Aorta (tissue), 5 donors: ENCODE results near the gene NOXA1. TPM values are rescaled to one million over a fixed set of nuclear protein-coding genes. Genes with fewer than 3 reads are reported as not detected.

Experiments
- ATAC-seq: fragments of 200-7000 bp; cut with Tn5 transposase; one replicate; pipeline ENCODE4 v1.9.1; 2022; ENCODE audit warnings: moderate library complexity; ENCODE audit not compliant: low FRiP score
- DNase-seq, 2 donors: peaks; one replicate each; pipeline ENCODE4 v3.0.0-alpha.2; 2020
- H3K27ac ChIP-seq, 2 donors: one replicate each; pipeline ENCODE4 v1.5.1; 2013; ENCODE audit warnings: low read length in 2 of 2, mild to moderate bottlenecking in 2 of 2, moderate library complexity in 2 of 2, control low read depth in 1 of 2, inconsistent platforms in 1 of 2, low read depth in 1 of 2
- H3K27me3 ChIP-seq, 2 donors: one replicate each; pipeline ENCODE4 v1.6.1; 2013; ENCODE audit warnings: control low read depth in 1 of 2, low read length in 1 of 2, mild to moderate bottlenecking in 1 of 2, moderate library complexity in 1 of 2; ENCODE audit not compliant: insufficient read depth in 2 of 2, control insufficient read depth in 1 of 2
- H3K36me3 ChIP-seq, 2 donors: one replicate each; pipeline ENCODE4 v1.6.1; 2013; ENCODE audit warnings: control low read depth in 1 of 2, low read length in 1 of 2, mild to moderate bottlenecking in 1 of 2; ENCODE audit not compliant: insufficient read depth in 2 of 2, control insufficient read depth in 1 of 2
- H3K4me1 ChIP-seq, 2 donors: one replicate each; pipeline ENCODE4 v1.6.1; 2013; ENCODE audit warnings: low read length in 2 of 2, control low read depth in 1 of 2, mild to moderate bottlenecking in 1 of 2, moderate library complexity in 1 of 2; ENCODE audit not compliant: insufficient read depth in 2 of 2, control insufficient read depth in 1 of 2
- H3K4me3 ChIP-seq, 2 donors: one replicate each; pipeline ENCODE4 v1.5.1; 2013; ENCODE audit warnings: low read length in 2 of 2, control low read depth in 1 of 2, mild to moderate bottlenecking in 1 of 2
- H3K9me3 ChIP-seq: one replicate; pipeline ENCODE4 v1.6.1; 2013; ENCODE audit warnings: mild to moderate bottlenecking, low read length; ENCODE audit not compliant: control insufficient read depth
- WGBS, 2 donors: extraction: QIAGEN DNeasy Blood & Tissue Kit; methylation state at CpG; one replicate each; pipeline ENCODE4 v1.1.7; 2013; 5-methylcytosine and 5-hydroxymethylcytosine counted together
- intact Hi-C, 2 donors: fragments of 100-400 bp; cut with DNase I; formaldehyde crosslinking; loops; one replicate each; pipeline versions ENCODE4 v1.14.2 to v1.15.0; 2022
- polyA plus RNA-seq, 2 donors: library from polyadenylated mRNA; stranded (reverse); fragments of 200-250 nt; gene quantifications; one replicate each; pipeline ENCODE4 v1.2.3, GENCODE V29; 2013
- total RNA-seq, 2 donors: library from RNA; stranded (reverse); fragmentation: NEBNext Ultra II Directional; extraction: Animal tissue kit (Norgen Biotek cat#: 25700); gene quantifications; one replicate each; pipeline ENCODE4 v1.2.1, GENCODE V29; 2021
- donor health status: healthy with polysubstance abuse.
- donor health status: Bipolar disorder and iron deficiency.
- donor health status: DM: no; HTN: no; CAD: no.
- donor health status: DM: no; HTN: no; CAD: no.
- donor health status: DM: yes; HTN: yes; CAD: no.

NOXA1 gene
- total and polyA plus RNA-seq, 4 donors: 2.9 to 12.6 (median 6.3) TPM

DNA sequence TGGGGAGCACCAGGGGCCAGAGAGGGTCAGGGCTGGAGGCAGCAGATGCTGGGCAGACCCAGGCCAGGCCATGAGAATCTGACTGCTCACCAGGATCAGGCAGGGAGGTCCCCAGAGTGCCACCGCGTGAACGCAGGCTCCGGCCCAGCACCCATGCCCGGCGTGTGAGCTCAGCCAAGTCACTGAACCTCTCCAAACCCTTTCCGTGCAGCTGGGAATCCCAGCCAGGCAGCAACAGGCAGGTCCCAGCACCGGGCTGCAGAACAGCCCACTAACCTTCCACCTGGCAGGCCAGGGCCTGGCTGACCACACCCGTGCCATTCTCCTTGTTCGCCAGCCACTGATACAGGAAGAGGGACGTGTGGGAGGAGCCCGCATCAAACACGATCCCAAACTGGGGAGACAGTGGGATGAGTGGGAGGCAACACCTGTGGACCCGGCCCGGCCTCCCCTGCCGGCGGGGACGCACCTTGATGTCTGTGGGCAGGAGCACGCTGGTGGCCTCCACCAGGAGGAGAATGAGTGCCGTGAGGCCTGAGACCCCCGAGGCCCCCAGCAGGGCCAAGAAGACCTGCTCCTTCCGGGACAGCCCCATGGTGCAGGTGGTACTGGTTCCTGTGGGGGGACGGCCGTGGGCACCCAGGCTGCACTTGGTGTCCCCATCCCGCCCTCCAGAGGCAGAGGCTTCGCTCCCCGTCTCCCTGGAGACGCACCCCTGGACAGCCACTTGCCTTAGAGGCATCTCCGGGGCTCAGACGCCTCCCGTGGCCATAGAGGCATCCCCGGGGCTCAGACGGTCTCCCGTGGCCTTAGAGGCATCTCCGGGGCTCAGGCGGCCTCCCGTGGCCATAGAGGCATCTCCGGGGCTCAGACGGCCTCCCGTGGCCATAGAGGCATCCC, 14.7 kb downstream of the NOXA1 start:
- Histone ChIP-seq H3K27me3 (no peaks in the 10 kb centered on the region), H3K27ac (no peak overlapping the region), H3K4me1 (no peaks in the 10 kb centered on the region), H3K36me3 (no peaks in the 10 kb centered on the region), H3K4me3 (no peak overlapping the region), H3K9me3 (no peaks in the 10 kb centered on the region)
- peak; percentile 40 to 74 for DNase-seq
- intact Hi-C loops: no loop called here
- 60 to 63% methylated on average over 36 to 40 of the region's 40 CpGs for WGBS, 2 donors
- no peak for ATAC-seq

DNA sequence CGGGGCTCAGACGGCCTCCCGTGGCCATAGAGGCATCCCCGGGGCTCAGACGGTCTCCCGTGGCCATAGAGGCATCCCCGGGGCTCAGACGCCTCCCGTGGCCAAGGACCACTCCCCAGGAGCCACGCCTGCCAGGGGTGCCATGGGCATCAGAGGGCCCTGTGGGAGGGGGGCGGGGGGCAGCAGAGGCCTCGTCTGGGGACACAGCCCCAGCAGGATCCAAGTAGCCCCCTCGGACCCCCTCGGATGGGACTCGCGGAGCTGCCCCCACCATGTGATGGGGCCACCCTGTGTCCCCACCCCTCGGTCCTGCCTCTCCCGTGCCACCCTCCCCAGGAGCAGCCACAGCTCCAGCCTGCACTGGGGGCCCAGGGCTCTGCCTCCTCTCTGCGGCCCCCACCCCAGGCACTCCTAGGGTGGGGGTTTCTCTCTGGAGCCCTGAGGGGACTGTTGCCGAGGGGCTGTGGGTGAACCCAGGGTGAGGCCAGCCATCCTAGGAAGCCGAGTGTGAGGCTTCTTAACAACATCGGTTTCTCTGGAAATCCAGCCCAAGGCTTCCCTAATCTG, 15.5 kb downstream of the NOXA1 start:
- peak; percentile 37 to 56 for DNase-seq
- H3K27me3 ChIP-seq: no peaks in the 10 kb centered on the region
- no peaks in the 10 kb centered on the region for H3K9me3 ChIP-seq

GRCh38 chr9:137439158-137439714, 16.0 kb downstream of the NOXA1 start:
- Histone ChIP-seq H3K27me3 (no peaks in the 10 kb centered on the region), H3K36me3 (no peaks in the 10 kb centered on the region), H3K4me3 (no peak overlapping the region), H3K9me3 (no peaks in the 10 kb centered on the region), H3K27ac (no peak overlapping the region), H3K4me1 (no peaks in the 10 kb centered on the region)
- intact Hi-C loops: no loop called here
- 52 to 57% methylated on average over 18 of the region's 18 CpGs for WGBS, 2 donors
- DNase-seq: peak; percentile 36 to 69
- ATAC-seq: no peak

More for the DNA sequence above, 15.5 kb downstream of the NOXA1 start:
- H3K4me1 ChIP-seq: no peaks in the 10 kb centered on the region
- H3K27ac ChIP-seq: no peak overlapping the region
- intact Hi-C loops: no loop called here
- ATAC-seq: no peak
- 73 to 79% methylated on average over 18 to 22 of the region's 22 CpGs for WGBS, 2 donors
- H3K36me3 ChIP-seq: no peaks in the 10 kb centered on the region
- no peak overlapping the region for H3K4me3 ChIP-seq

DNA sequence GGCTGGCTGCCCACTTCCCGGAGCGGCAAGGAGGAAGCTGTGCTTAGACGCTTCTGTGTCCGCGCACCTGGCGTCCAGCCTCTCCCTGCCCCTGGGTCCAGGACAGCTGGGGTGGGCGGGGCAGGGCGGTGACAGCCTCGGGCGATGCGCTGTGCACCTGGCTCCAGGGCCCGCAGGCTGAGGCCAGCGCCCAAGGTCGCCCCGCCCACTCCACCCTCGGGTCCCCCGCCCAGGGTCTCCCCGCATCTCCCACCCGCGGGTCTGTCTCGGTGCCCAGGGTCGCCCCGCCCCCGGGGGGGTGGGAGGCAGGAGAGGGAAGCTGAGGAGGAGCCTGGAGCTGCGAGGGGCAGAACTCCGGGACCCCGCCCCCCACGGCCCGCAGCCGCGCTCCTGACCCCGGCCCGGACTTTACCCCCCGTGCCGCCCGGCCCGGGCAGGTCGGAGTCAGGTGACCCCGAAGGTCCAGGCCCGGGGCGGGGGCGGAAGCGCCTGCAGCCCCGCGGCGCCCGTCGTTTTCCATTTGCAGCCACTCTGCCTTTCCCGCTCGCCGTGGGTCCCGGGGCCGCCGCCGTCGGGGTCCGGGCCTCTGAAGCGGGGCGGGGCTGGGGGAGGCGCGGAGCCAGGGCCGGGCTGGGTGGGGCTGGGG, 18.2 kb downstream of the NOXA1 start, which contains the start of gene ENTPD8:
ENTPD8 (minus strand) TSS at position 69 of the 646 bp plus-strand sequence. CDS start 3,072 bp downstream, outside the sequence.
- DNase-seq (peak; percentile 44 to 79), ATAC-seq (peak; percentile 31)
- Histone ChIP-seq H3K27ac (no peak within 1 kb of the TSS), H3K36me3 (no peaks in the 10 kb centered on the region), H3K9me3 (no peaks in the 10 kb centered on the region), H3K4me1 (no peaks in the 10 kb centered on the region), H3K27me3 (no peaks in the 10 kb centered on the region), H3K4me3 (no peak within 1 kb of the TSS)
- intact Hi-C loops: no loop called here
- 1 to 2% methylated on average over 50 to 62 of the region's 62 CpGs for WGBS, 2 donors

DNA sequence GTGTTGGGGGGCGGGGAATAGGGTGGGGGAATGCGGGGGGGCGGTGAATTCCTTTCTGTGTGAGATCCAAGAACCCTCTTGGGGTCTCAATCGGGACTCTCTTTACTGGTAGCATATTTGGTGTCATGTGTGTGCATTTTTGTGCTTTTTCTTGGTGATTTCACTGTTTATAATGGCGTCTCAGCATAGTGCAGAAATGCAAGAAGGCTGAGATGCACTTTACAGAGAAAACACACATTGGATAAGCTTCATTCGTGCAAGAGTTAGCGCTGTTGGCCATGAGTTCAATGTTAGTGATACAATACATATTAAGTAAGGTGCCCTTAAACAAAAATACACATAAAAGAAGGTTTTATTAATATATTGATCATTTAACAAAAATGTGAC, 18.7 kb downstream of the NOXA1 start:
- Histone ChIP-seq H3K4me3 (no peak overlapping the region), H3K27me3 (no peaks in the 10 kb centered on the region), H3K9me3 (no peaks in the 10 kb centered on the region), H3K27ac (no peak overlapping the region), H3K36me3 (no peaks in the 10 kb centered on the region), H3K4me1 (no peaks in the 10 kb centered on the region)
- ATAC-seq (no peak), DNase-seq (peak in 1 of 2 donors; percentile 12)
- intact Hi-C loops: no loop called here
- WGBS, 2 donors: 9 to 10% methylated on average over 7 of the region's 7 CpGs

- intact Hi-C loops: no loop called here
- H3K4me3 ChIP-seq: no peak overlapping the region
- WGBS, 2 donors: 86 to 87% methylated on average over 14 of the region's 14 CpGs
- no peak overlapping the region for H3K27ac ChIP-seq
- no peaks in the 10 kb centered on the region for H3K9me3 ChIP-seq
- DNase-seq: peak in 1 of 2 donors; percentile 37
- no peaks in the 10 kb centered on the region for H3K4me1 ChIP-seq
- no peak for ATAC-seq
- H3K36me3 ChIP-seq: no peaks in the 10 kb centered on the region
- H3K27me3 ChIP-seq: no peaks in the 10 kb centered on the region
These were observed 21.1 kb downstream of the NOXA1 start for GRCh38 chr9:137444106-137444790.

GRCh38 chr9:137445275-137445807, 22.1 kb downstream of the NOXA1 start:
- H3K4me1 ChIP-seq: no peaks in the 10 kb centered on the region
- no peak overlapping the region for H3K4me3 ChIP-seq
- 23 to 30% methylated on average over 14 of the region's 14 CpGs for WGBS, 2 donors
- H3K9me3 ChIP-seq: no peaks in the 10 kb centered on the region
- no peaks in the 10 kb centered on the region for H3K27me3 ChIP-seq
- no peaks in the 10 kb centered on the region for H3K36me3 ChIP-seq
- intact Hi-C loops: no loop called here
- no peak overlapping the region for H3K27ac ChIP-seq
- peak; percentile 87 to 93 for DNase-seq
- peak; percentile 87 for ATAC-seq

DNA sequence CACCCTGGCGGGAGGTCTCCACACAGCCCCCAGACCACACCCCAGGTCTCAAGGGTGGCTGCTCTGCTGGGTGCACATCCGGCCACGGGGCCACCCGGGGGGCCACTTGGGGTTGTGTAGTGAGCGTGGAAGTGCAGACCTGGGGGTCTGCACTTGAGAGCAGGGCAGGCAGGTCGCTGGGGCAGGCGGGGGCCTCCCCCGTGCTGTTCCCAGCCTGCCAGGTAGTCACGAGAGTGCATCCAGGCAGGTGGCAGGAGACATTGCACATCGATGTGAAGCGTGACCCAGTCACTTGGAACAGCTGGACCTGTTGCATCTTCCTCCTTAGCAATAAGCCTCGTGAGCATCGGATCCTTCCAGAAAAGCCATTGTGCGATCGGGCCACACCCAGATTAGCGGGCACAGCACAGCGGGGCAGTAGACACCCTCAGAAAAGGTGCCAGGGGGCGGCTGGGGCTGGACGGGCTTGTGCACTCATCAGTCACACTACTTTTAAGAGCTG, 22.8 kb downstream of the NOXA1 start:
- 65 to 68% methylated on average over 19 of the region's 19 CpGs for WGBS, 2 donors
- H3K36me3 ChIP-seq: no peaks in the 10 kb centered on the region
- DNase-seq (peak; percentile 48 to 77), ATAC-seq (no peak)
- intact Hi-C loops: no loop called here
- H3K27ac ChIP-seq: no peak overlapping the region
- no peak overlapping the region for H3K4me3 ChIP-seq
- H3K9me3 ChIP-seq: no peaks in the 10 kb centered on the region
- no peaks in the 10 kb centered on the region for H3K4me1 ChIP-seq
- H3K27me3 ChIP-seq: no peaks in the 10 kb centered on the region
